ENCODE data around the gene TEX22.

- TF ChIP-seq CTCF (IDR thresholded peaks at IDR 0.05), result no peak
- no peak for TF ChIP-seq POLR2A (IDR thresholded peaks at IDR 0.05)
Observed at GRCh38 chr14:105366386-105367074, 31.8 kb upstream of the TEX22 start.

Measured in body of pancreas (tissue), 4 donors.